Measurements from ENCODE around the gene NCAN.

NCAN gene

GRCh38 chr19:19279062-19279612 is 67.4 kb downstream of the NCAN start:
- Histone ChIP-seq H3K27me3 (ENCODE audit: insufficient read depth, low read length) (no peaks in the 10 kb centered on the region), H3K4me3 (ENCODE audit: low read depth, low read length, poor library complexity, severe bottlenecking) (no peak overlapping the region), H3K9me2 (ENCODE audit: low read depth, low read length) (no peaks in the 10 kb centered on the region), H3K4me2 (ENCODE audit: low read length) (no peak overlapping the region), H3K27ac (ENCODE audit: low read depth, low read length, poor library complexity, severe bottlenecking) (no peak overlapping the region), H4K20me1 (ENCODE audit: insufficient read depth, low read length) (no peaks in the 10 kb centered on the region), H2AFZ (ENCODE audit: low read length) (no peak overlapping the region), H3F3A (ENCODE audit: insufficient read depth, low read length) (no peaks in the 10 kb centered on the region), H3K79me2 (ENCODE audit: insufficient read depth, low read length) (no peaks in the 10 kb centered on the region), H3K9ac (ENCODE audit: low read length) (no peak overlapping the region), H3K4me1 (ENCODE audit: insufficient read depth, low read length, severe bottlenecking) (no peaks in the 10 kb centered on the region), H3K9me3 (ENCODE audit: low read length) (no peaks in the 10 kb centered on the region), H3K36me3 (ENCODE audit: insufficient read depth, low read length) (peaks cover 65% of the 10 kb centered on the region)
- TF ChIP-seq CTCF (IDR thresholded peaks at IDR 0.05; ENCODE audit: low read length), result no peak
- TF ChIP-seq EZH2 (IDR thresholded peaks at IDR 0.05; ENCODE audit: borderline replicate concordance, low read length), result no peak

GRCh38 chr19:19279853-19280252 is 68.1 kb downstream of the NCAN start:
- H3K27ac ChIP-seq (ENCODE audit: low read depth, low read length, poor library complexity, severe bottlenecking), result no peak overlapping the region
- no peak for TF ChIP-seq CTCF (IDR thresholded peaks at IDR 0.05; ENCODE audit: low read length)
- no peak for TF ChIP-seq EZH2 (IDR thresholded peaks at IDR 0.05; ENCODE audit: borderline replicate concordance, low read length)
- H3F3A ChIP-seq (ENCODE audit: insufficient read depth, low read length), result no peaks in the 10 kb centered on the region
- H2AFZ ChIP-seq (ENCODE audit: low read length), result no peak overlapping the region
- no peaks in the 10 kb centered on the region for H3K9me3 ChIP-seq (ENCODE audit: low read length)
- H3K4me3 ChIP-seq (ENCODE audit: low read depth, low read length, poor library complexity, severe bottlenecking), result no peak overlapping the region
- no peaks in the 10 kb centered on the region for H3K4me1 ChIP-seq (ENCODE audit: insufficient read depth, low read length, severe bottlenecking)
- H3K27me3 ChIP-seq (ENCODE audit: insufficient read depth, low read length), result no peaks in the 10 kb centered on the region
- H4K20me1 ChIP-seq (ENCODE audit: insufficient read depth, low read length), result no peaks in the 10 kb centered on the region
- H3K36me3 ChIP-seq (ENCODE audit: insufficient read depth, low read length), result peaks cover 71% of the 10 kb centered on the region
- H3K4me2 ChIP-seq (ENCODE audit: low read length), result no peak overlapping the region
- no peak overlapping the region for H3K9ac ChIP-seq (ENCODE audit: low read length)
- no peaks in the 10 kb centered on the region for H3K9me2 ChIP-seq (ENCODE audit: low read depth, low read length)
- no peaks in the 10 kb centered on the region for H3K79me2 ChIP-seq (ENCODE audit: insufficient read depth, low read length)

GRCh38 chr19:19280561-19280960 is 68.8 kb downstream of the NCAN start:
- Histone ChIP-seq H3K9ac (ENCODE audit: low read length) (no peak overlapping the region), H3K79me2 (ENCODE audit: insufficient read depth, low read length) (no peaks in the 10 kb centered on the region), H3K27me3 (ENCODE audit: insufficient read depth, low read length) (no peaks in the 10 kb centered on the region), H3K9me2 (ENCODE audit: low read depth, low read length) (no peaks in the 10 kb centered on the region), H4K20me1 (ENCODE audit: insufficient read depth, low read length) (no peaks in the 10 kb centered on the region), H3K36me3 (ENCODE audit: insufficient read depth, low read length) (peaks cover 73% of the 10 kb centered on the region), H3K4me1 (ENCODE audit: insufficient read depth, low read length, severe bottlenecking) (no peaks in the 10 kb centered on the region), H3K27ac (ENCODE audit: low read depth, low read length, poor library complexity, severe bottlenecking) (no peak overlapping the region), H2AFZ (ENCODE audit: low read length) (no peak overlapping the region), H3K4me3 (ENCODE audit: low read depth, low read length, poor library complexity, severe bottlenecking) (no peak overlapping the region), H3K9me3 (ENCODE audit: low read length) (peaks cover 2% of the 10 kb centered on the region; the same call in 1 of the 2 replicates), H3F3A (ENCODE audit: insufficient read depth, low read length) (no peaks in the 10 kb centered on the region), H3K4me2 (ENCODE audit: low read length) (no peak overlapping the region)
- TF ChIP-seq EZH2 (IDR thresholded peaks at IDR 0.05; ENCODE audit: borderline replicate concordance, low read length) (no peak), CTCF (IDR thresholded peaks at IDR 0.05; ENCODE audit: low read length) (no peak)

Measured in OCI-LY1 (cell line).